Measurements from ENCODE around the gene KEAP1. TPM values are rescaled to one million over a fixed set of nuclear protein-coding genes. Genes with fewer than 3 reads are reported as not detected.
"Not testable (repeated sequence)": the region's sequence is repeated elsewhere in the genome, so short reads cannot be mapped to it uniquely, and the experiment has no call there.

KEAP1 gene
- total RNA-seq, 1 experiment from 2014 or later = 70.5 TPM

DNA sequence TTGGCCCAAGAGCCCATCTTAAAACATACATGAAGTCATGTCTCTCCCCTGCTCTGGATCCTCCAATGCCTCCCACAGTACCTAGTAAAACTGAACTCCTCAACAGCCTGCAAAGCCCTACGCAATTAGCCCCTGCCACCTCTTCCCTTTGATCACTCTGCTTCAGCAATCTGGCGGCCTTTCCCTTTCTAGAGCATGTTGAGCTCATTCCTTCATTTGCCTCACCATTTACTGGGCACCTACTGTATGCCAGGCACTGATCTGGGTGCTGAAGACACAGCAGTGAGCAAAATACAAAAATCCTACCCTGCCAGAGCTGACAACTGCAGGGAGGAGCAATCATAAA is 2.9 kb downstream of the KEAP1 start:
- no peak for DNase-seq (ENCODE audit: extremely low read depth, low read depth)

DNA sequence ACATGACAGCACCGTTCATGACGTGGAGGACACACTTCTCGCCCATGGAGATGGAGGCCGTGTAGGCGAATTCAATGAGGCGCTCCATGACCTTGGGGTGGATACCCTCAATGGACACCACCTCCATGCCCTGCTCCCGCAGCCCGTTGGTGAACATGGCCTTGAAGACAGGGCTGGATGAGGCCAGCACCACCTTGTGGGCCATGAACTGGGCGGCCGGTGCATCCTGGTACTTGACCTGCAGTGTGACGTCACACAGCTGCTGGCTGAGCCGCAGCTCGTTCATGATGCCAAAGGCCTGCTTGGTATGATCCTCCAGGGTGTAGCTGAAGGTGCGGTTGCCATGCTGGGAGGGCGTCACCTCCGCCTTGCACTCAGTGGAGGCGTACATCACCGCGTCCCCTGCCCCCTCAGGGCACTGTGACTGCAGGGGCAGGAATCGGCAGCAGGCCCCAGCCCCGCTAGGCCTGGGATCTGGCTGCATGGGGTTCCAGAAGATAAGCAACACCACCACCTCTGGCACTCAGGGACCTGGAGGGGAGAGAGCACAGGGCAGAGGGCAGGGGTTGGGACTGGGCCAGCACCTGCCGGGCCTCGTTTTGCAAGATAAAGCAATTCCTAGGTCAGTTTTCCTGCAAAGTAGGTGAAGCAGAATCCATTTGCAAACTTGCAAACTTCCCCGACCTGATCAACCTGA is 3.5 kb downstream of the KEAP1 start:
- DNase-seq (ENCODE audit: extremely low read depth, low read depth) = no peak

DNA sequence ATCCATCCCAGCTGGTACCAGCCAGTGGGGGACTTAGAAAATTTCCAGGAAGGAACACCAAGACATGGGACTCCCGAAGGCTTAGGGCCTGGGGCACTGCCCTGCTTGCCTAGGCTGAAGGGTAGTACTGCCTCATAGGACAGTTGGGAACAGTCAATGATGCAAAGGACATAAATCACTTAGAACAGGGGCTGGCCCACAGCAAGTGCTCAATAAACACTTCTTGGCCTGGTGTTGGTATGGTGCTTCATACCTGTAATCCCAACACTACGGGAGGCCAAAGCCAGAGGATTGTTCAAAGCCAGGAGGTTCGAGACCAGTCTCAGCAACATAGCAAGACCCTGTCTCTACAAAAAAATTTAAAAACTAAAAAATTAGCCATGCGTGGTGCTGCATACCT is 5.8 kb downstream of the KEAP1 start:
- DNase-seq (ENCODE audit: extremely low read depth, low read depth) = no peak

DNA sequence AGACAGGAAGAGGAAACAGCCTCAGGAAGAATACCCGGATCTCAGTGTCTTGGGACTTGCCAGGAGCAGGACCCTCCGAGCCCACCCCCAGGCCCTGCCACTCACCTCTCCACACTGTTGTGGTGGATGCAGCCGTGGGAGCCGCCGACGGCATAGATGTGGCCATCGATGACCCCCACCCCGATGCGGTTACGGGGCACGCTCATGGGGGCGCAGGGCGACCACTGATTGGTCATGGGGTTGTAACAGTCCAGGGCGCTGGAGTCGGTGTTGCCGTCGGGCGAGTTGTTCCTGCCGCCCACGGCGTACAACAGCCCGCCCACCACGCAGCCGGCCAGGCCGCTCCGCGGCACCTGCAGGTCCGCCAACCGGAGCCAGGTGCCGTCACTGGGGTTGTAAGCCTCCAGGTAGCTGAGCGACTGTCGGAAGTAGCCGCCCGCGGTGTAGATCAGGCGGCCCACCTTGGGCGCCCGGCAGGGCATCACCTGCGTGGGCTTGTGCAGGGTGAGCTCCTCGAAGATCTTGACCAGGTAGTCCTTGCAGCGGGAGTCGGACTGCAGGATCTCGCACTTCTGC is 11.6 kb downstream of the KEAP1 start:
- no peak for DNase-seq (ENCODE audit: extremely low read depth, low read depth)

DNA sequence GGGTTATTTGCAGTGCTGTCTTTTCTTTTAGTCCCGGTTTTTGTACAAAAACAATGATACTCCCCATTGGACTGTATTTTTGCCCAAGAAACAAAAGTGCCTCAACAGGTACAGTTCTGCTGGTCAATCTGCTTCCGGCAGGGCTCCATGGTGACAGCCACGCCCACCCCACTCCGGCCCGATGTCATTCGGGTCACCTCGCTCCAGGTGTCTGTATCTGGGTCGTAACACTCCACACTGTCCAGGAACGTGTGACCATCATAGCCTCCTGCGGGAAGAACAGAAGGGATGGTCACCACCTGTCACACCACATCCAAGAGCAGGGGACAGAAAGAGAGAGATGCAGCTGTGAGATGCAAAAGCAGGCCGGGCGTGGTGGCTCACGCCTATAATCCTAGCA is 16.6 kb downstream of the KEAP1 start:
- DNase-seq (ENCODE audit: extremely low read depth, low read depth) = no peak

DNA sequence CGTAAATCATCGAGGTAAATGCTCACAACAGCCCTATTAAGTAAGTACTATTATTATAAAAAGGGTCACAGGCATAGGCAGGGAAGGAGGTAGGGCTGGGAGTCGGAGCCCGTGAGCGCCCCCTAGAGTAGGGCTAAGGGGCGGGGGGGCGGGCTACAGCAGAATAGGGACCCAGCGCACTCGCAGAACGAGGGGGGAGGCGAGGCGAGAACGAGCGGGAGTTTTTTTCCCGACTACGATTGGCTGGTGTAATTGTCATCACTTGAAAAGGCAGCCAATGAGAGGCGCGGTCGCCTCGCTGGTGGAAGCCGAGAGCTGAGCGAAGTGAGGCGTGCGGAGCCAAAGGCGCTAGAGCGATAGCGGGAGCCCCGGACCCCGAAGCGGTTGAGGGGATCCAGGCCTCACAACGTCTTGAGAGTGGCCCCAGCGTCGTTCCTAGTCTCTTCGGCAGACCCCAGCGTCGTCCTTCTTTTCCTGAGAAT is 24.2 kb downstream of the KEAP1 start:
- DNase-seq (ENCODE audit: extremely low read depth, low read depth) = peak; percentile 86

DNA sequence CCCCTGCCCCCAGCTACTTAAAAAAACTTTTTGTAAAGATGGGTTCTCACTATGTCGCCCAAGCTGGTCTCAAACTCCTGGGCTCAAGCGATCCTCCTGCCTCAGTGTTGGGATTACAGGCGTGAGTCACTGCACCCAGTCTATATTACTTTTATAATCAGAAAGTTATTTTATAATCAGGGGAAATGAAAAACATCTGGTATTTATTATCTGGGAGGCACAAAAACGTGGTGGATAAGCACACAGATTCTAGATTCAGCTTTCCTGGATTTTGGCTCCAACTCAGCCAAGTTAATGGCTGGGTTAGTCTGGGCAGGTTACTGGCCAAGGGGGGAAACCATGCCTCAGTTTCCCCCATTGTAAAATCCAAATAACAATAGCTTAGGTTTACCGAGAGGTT is 24.7 kb downstream of the KEAP1 start:
- no peak for DNase-seq (ENCODE audit: extremely low read depth, low read depth)

DNA sequence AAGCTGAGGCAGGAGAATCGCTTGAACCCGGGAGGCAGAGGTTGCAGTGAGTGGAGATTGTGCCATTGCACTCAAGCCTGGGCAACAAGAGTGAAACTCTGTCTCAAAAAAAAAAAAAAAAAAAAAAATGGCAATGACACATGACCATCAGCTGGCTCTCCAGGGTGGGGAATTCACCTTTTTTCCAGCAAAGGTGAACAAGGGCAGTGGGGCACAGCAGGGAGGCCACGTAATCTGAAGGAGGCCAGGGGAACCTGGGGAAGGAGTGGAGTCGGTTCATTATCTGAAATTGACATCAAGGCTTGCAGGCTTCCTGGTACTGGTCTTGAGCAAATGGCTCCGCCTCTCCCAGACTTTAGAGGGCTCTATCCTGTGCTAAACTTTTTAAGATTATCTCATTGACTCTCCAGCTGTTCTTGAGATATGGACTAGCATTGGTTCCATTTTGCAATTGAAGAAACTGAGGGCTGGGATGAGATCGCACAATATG is 28.1 kb downstream of the KEAP1 start:
- DNase-seq (ENCODE audit: extremely low read depth, low read depth) = no peak

DNA sequence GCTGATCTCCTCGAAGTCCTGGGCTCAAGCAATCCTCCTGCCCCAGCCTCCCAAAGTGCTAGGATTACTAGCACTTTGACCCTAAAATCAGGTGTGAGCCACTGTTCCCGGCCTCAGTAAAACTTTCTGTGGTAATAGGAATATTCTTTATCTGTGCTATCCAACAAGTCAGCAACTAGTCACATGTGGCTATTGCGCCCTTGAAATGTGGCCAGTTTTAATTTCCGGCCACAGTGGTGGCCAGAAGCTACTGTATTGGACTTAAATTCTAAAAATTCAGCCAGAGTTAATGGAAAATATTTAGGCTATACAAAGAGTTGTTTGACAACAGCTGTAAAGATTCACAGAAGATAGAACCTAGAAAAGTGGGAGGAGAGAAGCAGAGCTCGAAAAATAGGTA is 30.0 kb downstream of the KEAP1 start:
- DNase-seq (ENCODE audit: extremely low read depth, low read depth) = no peak

DNA sequence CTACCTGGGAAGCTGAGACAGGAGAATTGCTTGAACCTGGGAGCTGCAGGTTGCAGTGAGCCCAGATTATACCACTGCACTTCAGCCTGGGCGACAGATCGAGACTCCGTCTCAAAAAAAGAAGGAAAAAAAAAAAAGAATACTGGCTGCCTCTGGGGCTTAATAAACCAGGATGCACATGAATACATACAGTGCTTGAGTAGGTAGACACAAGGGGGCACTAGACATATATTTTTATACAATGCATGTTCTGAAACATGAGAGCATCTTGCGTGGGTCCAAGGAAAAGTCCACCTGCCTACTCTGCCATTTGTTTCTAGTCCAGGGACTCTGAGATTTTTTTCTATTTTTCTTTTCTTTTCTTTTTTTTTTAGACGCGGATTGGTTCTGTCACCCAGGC is 31.2 kb downstream of the KEAP1 start:
- peak; percentile 30 for DNase-seq (ENCODE audit: extremely low read depth, low read depth)

DNA sequence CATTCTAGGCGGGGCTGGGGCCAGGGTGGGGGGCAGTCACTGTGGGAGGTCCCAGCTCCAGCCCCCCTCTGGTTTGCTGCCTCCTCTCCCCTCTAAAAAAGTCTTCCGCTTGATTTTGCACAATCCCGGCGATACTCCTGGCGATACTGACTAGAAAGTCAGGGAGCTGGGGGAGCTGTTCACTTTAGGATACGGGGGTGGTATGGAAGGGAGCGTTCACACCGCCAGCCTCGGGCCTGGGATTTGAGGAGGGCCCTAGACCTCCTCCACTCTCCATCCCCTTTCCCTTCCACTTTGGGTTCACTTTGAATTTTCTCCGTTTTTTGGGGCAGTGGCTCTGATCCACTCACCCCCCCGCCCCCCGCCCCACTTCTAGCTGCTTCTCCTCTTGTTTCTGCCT is 35.0 kb downstream of the KEAP1 start:
- no peak for DNase-seq (ENCODE audit: extremely low read depth, low read depth)

DNA sequence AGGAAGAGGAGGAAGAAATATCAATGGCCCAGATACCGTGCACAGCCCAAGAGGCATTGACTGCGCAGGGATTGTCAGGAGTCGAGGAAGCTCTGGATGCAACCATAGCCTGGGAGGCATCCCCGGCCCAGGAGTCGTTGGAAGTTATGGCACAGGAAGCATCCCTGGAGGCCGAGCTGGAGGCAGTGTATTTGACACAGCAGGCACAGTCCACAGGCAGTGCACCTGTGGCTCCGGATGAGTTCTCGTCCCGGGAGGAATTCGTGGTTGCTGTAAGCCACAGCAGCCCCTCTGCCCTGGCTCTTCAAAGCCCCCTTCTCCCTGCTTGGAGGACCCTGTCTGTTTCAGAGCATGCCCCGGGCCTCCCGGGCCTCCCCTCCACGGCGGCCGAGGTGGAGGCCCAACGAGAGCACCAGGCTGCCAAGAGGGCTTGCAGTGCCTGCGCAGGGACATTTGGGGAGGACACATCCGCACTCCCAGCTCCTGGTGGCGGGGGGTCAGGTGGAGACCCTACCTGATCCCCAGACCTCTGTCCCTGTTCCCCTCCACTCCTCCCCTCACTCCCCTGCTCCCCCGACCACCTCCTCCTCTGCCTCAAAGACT is 36.0 kb downstream of the KEAP1 start:
- DNase-seq (ENCODE audit: extremely low read depth, low read depth) = no peak

DNA sequence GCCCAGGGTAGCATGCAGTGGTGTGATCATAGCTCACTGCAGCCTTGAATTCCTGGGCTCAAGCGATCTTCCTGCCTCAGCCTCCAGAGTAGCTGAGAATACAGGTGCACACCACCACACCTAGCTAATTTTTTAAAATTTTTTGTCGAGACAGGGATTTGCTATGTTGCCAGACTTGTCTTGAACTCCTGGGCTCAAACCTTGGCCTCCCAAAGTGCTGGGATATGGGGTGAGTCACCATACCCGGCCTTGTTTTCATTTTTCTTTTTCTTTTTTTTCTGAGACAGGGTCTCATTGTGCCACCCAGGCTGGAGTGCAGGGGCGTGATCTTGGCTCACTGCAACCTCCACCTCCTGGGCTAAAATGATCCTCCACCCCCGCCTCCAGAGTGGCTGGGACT is 38.7 kb downstream of the KEAP1 start:
- no peak for DNase-seq (ENCODE audit: extremely low read depth, low read depth)

DNA sequence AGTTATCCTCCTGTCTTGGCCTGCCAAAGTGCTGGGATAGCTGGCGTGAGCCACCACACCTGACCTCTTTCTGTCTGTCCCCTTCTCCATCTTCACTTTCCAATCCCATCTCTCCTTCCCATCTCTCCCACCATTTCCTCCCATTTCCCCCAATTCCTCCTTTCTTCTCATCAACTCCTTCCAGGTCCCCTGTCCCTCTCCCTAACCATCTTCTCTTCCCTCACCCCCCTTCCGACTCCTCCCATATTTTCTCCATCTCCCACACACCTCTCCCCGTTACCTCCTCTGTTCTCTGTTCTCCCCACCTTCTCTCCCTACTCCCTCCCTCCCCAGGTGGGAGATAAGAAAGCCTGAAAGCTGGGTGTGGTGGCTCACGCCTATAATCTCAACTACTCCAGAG is 40.6 kb downstream of the KEAP1 start:
- DNase-seq (ENCODE audit: extremely low read depth, low read depth) = no peak

DNA sequence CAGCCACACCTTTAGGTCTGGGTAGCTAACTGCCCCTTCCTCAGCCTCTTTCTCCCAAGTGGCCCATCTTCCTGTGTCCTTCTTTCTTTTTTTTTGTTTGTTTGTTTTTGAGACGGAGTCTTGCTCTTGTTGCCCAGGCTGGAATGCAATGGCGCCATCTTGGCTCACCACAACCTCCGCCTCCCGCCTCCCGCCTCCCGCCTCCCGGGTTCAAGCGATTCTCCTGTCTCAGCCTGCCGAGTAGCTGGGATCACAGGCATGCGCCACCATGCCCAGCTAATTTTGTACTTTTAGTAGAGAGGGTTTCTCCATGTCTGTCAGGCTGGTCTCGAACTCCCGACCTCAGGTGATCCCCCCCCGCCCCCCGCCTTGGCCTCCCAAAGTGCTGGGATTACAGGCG is 41.1 kb downstream of the KEAP1 start:
- not testable (repeated sequence) for DNase-seq (ENCODE audit: extremely low read depth, low read depth)

DNA sequence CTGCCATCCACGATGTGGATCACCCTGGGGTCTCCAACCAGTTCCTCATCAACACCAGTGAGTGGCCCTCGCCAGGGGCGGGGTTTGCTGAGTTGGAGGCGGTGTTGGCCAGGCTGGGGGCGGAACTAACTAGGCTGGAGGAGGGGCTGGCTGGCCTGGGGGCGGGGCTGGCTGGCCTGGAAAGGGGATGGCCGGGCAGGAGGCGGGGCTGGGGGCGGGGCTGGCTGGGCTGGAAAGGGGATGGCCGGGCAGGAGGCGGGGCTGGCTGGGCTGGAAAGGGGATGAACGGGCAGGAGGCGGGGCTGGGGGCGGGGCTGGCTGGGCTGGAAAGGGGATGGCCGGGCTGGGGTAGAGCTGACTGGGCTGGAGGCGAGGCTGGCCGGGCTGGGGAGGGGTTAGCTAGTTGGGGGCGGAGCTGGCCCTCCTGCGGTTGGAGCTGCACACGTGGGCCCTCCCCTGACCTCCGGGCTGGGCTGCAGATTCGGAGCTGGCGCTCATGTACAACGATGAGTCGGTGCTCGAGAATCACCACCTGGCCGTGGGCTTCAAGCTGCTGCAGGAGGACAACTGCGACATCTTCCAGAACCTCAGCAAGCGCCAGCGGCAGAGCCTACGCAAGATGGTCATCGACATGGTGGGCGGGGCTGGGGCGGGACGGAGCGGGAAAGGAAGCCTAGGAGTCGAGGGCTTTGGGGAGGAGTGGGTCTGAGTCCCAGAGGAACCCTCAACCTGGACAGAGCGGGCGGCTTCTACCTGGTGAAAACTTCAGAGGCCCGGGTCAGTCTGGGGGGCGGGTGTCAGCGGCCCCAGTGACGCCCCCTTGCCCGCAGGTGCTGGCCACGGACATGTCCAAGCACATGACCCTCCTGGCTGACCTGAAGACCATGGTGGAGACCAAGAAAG is 41.9 kb downstream of the KEAP1 start:
- peak; percentile 60 for DNase-seq (ENCODE audit: extremely low read depth, low read depth)

DNA sequence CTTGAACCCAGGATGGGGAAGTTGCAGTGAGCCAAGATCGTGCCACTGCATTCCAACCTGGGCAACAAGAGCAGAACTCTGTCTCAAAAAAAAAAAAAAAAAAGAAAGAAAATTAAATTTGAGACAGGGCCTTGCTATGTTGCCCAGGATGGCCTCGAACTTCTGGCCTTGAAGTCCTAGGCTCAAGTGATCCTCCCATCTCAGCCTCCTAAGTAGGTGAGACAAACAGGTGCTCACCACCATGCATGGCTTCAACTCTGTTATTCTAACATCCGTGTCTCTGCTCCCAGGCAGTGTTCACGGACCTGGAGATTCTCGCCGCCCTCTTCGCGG is 42.5 kb downstream of the KEAP1 start:
- no peak for DNase-seq (ENCODE audit: extremely low read depth, low read depth)

DNA sequence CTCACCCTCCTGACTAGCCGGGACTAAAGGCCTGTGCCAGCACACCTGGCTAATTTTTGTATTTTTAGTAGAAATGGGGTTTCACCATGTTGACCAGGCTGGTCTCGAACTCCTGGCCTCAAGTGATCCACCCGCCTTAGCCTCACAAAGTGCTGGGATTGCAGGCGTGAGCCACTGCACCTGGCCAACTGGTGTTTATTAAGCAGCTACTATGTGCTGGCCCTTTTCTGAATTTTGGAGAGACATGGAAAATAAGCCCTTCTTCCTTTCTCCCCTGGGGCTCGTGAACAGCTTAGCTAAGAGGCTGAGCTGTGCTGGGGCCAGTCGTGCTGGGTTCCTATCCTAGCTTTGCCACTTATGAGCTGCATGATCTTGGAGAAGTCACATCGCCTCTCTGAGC is 44.4 kb downstream of the KEAP1 start:
- DNase-seq (ENCODE audit: extremely low read depth, low read depth) = not testable (repeated sequence)

DNA sequence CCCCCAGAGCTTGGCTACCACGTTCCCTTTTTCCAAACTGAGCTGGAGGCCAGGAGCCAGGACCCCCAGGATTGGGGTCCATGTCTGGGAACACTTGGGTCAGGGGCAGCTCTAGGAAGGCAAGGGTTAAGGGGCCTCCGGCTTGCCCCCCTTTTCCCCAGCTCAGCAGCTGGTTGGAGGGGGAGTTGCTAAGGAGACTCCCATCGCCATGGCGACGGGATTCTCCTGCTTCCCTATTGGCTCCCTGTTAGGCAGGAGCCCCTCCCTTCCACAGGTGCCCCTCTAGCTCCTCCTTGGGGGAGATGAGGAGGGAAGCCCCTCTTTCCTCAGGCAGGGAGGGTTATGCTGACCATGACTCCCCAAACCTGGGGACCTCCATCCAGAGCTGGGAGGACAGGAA is 48.9 kb downstream of the KEAP1 start:
- DNase-seq (ENCODE audit: extremely low read depth, low read depth) = no peak

DNA sequence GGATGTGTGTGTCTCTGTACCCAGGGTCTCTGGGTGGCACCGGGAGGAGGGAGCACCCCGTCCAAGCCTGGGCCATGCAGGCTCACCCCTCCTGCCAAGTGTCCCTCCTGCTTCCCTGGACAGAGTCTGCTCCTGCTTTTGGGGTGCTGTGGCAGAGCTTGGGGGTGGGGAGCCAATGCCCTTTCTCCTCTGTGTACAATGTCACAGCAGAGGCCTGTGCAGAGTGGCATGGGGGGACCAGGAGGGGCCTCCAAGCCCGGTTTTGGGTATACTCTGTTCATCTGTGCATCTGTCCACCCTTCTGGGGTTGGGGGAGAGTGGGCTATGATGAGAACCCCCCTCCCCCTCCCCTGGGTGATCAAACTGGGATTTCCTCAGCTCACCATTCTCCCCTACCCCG is 49.3 kb downstream of the KEAP1 start:
- no peak for DNase-seq (ENCODE audit: extremely low read depth, low read depth)
